HepG2 (cell line): ENCODE measurements around the gene MED23. TPM values are rescaled to one million over a fixed set of nuclear protein-coding genes. Genes with fewer than 3 reads are reported as not detected.
A peak's percentile ranks its signal among the peaks of the same experiment; 100 is the strongest.

Experiments used
- ATRX ChIP-seq: sonication (generic); formaldehyde crosslinking; IDR thresholded peaks from 2 replicates; pipeline ENCODE4 v1.4.0; 2020; ENCODE audit warnings: missing genetic modification reagents, borderline replicate concordance
- BRD4 ChIP-seq: sonication (generic); formaldehyde crosslinking; IDR thresholded peaks from 2 replicates; pipeline ENCODE4 v1.4.0; 2020; ENCODE audit warnings: missing genetic modification reagents
- LCORL ChIP-seq, 2 experiments: fragments of 450-650 bp in 1 of 2; sonication (generic) in 1 of 2; formaldehyde crosslinking in 1 of 2; IDR thresholded peaks; 2 replicates each; pipeline versions ENCODE4 v1.5.0 to v1.6.1; 2017 to 2020; ENCODE audit warnings: antibody characterized with exemption in 1 of 2, missing genetic modification reagents in 1 of 2
- MYC ChIP-seq: sonication (generic); formaldehyde crosslinking; IDR thresholded peaks from 2 replicates; pipeline ENCODE4 v1.9.0; 2021; ENCODE audit warnings: missing genetic modification reagents, borderline replicate concordance
- NR2F2 ChIP-seq: IDR thresholded peaks from 2 replicates; pipeline ENCODE4 v1.6.1; 2012; ENCODE audit warnings: low read depth, inconsistent platforms, borderline replicate concordance
- RCOR2 ChIP-seq: IDR thresholded peaks from 2 replicates; pipeline ENCODE4 v1.6.1; 2016; ENCODE audit warnings: missing biosample characterization, missing genetic modification reagents
- SUZ12 ChIP-seq: fragments of 150-350 bp; IDR thresholded peaks from 2 replicates; pipeline ENCODE4 v1.6.1; 2014; ENCODE audit warnings: low read depth, low read length
- ZFP1 ChIP-seq: IDR thresholded peaks from 2 replicates; pipeline ENCODE4 v1.6.1; 2016
- ZMAT3 ChIP-seq: sonication (generic); formaldehyde crosslinking; conservative IDR thresholded peaks from 2 replicates; pipeline ENCODE4 v1.7.0; 2021; ENCODE audit warnings: missing genetic modification reagents
- ZNF260 ChIP-seq: sonication (generic); formaldehyde crosslinking; IDR thresholded peaks from 2 replicates; pipeline ENCODE4 v1.4.0; 2020; ENCODE audit warnings: missing genetic modification reagents, low read depth, mild to moderate bottlenecking, borderline replicate concordance
- ZNF484 ChIP-seq: sonication (generic); formaldehyde crosslinking; IDR thresholded peaks from 2 replicates; pipeline ENCODE4 v1.5.1; 2020; ENCODE audit warnings: mild to moderate bottlenecking, low read depth, missing genetic modification reagents, borderline replicate concordance
- ZNF660 ChIP-seq: sonication (generic); formaldehyde crosslinking; IDR thresholded peaks from 2 replicates; pipeline ENCODE4 v1.5.1; 2020; ENCODE audit warnings: mild to moderate bottlenecking, low read depth, missing genetic modification reagents, borderline replicate concordance
- ZNF737 ChIP-seq: sonication (generic); formaldehyde crosslinking; IDR thresholded peaks from 2 replicates; pipeline ENCODE4 v1.5.0; 2020; ENCODE audit warnings: missing genetic modification reagents, mild to moderate bottlenecking, borderline replicate concordance
- ZSCAN21 ChIP-seq: sonication (generic); formaldehyde crosslinking; IDR thresholded peaks from 2 replicates; pipeline ENCODE4 v1.8.0; 2022; ENCODE audit warnings: mild to moderate bottlenecking, missing genetic modification reagents, moderate library complexity, borderline replicate concordance
- polyA plus RNA-seq, 8 experiments: library from polyadenylated mRNA; depleted of rRNA in 3 of 8; stranded (reverse) in 7 of 8; unstranded in 1 of 8; fragments of >200 nt; fragmentation: Illumina TruSeq in 4 of 8; extraction: Trizol in 4 of 8; gene quantifications; 2 replicates each; pipeline versions ENCODE4 v1.2.1 to v1.2.3, GENCODE V29; 2011 to 2016; ENCODE audit warnings: low read depth in 4 of 8, missing spikeins in 1 of 8, mixed read lengths in 1 of 8; ENCODE audit not compliant: insufficient read depth in 1 of 8
- total RNA-seq, 5 experiments: library from RNA; depleted of rRNA; stranded (reverse); fragments of >200 nt; fragmentation: Illumina TruSeq; extraction: Trizol; gene quantifications; 2 replicates each; pipeline ENCODE4 v1.2.3, GENCODE V29; 2016; ENCODE audit warnings: low read depth in 1 of 5
- TF ChIP-seq, protein P1 (sequence below): sonication (generic); formaldehyde crosslinking; IDR thresholded peaks from 2 replicates; pipeline ENCODE4 v1.4.0; 2020; ENCODE audit warnings: missing genetic modification reagents, mild to moderate bottlenecking, borderline replicate concordance
- TF ChIP-seq, protein P2 (sequence below): sonication (generic); formaldehyde crosslinking; IDR thresholded peaks from 2 replicates; pipeline ENCODE4 v1.4.0; 2020; ENCODE audit warnings: mild to moderate bottlenecking, missing genetic modification reagents
- TF ChIP-seq, protein P3 (sequence below): sonication (generic); formaldehyde crosslinking; IDR thresholded peaks from 2 replicates; pipeline ENCODE4 v1.9.0; 2021; ENCODE audit warnings: missing genetic modification reagents, borderline replicate concordance
- TF ChIP-seq, protein P4 (sequence below): sonication (generic); formaldehyde crosslinking; IDR thresholded peaks from 2 replicates; pipeline ENCODE4 v1.8.0; 2022; ENCODE audit warnings: low read depth, missing genetic modification reagents
- TF ChIP-seq, protein P5 (sequence below): IDR thresholded peaks from 2 replicates; pipeline ENCODE4 v1.6.1; 2012; ENCODE audit warnings: inconsistent platforms
- TF ChIP-seq, protein P6 (sequence below): sonication (generic); formaldehyde crosslinking; conservative IDR thresholded peaks from 2 replicates; pipeline ENCODE4 v1.8.0; 2022; ENCODE audit warnings: mild to moderate bottlenecking, moderate library complexity, missing genetic modification reagents

Gene MED23
- total and polyA plus RNA-seq, 2 of the 13 experiments (the other 11 are each of a cell fraction or from before 2014, with no cell fraction given) = 34.9 to 50.5 TPM

DNA sequence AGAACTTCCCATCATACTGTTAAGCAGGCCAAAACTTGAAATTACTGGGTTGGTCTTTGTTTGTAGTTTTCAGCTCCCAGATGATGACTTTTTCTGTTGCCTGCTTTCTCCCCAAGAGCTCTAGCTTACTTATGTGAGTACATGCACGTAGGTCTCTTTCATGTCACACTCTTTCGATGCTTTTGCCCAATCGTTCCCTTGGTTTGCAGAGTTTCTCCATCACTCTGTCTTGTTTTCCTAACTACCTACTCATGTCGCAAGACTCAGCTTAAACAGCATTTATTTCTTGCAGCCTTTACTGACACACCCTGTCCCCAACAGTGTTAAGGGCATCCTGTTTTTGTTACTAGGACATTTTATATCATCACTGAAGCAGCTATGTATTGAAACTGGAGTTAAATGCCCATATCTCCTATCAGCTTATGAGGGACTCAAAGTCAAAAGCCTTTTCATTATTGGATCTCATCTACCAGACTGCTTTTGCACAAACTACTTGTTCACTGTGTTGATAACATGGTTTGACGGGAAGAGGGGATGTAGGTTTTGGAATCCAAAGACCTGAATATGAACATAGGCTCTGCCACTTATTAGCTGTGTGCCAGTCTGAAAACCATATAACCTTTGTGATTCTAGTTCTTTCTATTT is 52.1 kb downstream of the MED23 start (continued):
- TF ChIP-seq, protein P1, sequence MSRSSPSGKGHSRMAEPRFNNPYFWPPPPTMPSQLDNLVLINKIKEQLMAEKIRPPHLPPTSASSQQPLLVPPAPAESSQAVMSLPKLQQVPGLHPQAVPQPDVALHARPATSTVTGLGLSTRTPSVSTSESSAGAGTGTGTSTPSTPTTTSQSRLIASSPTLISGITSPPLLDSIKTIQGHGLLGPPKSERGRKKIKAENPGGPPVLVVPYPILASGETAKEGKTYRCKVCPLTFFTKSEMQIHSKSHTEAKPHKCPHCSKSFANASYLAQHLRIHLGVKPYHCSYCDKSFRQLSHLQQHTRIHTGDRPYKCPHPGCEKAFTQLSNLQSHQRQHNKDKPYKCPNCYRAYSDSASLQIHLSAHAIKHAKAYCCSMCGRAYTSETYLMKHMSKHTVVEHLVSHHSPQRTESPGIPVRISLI (CRISPR knock-in tag) = no peak
- TF ChIP-seq, protein P2, sequence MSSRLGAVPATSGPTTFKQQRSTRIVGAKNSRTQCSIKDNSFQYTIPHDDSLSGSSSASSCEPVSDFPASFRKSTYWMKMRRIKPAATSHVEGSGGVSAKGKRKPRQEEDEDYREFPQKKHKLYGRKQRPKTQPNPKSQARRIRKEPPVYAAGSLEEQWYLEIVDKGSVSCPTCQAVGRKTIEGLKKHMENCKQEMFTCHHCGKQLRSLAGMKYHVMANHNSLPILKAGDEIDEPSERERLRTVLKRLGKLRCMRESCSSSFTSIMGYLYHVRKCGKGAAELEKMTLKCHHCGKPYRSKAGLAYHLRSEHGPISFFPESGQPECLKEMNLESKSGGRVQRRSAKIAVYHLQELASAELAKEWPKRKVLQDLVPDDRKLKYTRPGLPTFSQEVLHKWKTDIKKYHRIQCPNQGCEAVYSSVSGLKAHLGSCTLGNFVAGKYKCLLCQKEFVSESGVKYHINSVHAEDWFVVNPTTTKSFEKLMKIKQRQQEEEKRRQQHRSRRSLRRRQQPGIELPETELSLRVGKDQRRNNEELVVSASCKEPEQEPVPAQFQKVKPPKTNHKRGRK (CRISPR knock-in tag) = no peak; the same call in 1 of the 2 replicates
- TF ChIP-seq SUZ12 = no peak
- TF ChIP-seq ZSCAN21 (CRISPR knock-in tag) = no peak; the same call in 1 of the 2 replicates
- TF ChIP-seq, protein P3, sequence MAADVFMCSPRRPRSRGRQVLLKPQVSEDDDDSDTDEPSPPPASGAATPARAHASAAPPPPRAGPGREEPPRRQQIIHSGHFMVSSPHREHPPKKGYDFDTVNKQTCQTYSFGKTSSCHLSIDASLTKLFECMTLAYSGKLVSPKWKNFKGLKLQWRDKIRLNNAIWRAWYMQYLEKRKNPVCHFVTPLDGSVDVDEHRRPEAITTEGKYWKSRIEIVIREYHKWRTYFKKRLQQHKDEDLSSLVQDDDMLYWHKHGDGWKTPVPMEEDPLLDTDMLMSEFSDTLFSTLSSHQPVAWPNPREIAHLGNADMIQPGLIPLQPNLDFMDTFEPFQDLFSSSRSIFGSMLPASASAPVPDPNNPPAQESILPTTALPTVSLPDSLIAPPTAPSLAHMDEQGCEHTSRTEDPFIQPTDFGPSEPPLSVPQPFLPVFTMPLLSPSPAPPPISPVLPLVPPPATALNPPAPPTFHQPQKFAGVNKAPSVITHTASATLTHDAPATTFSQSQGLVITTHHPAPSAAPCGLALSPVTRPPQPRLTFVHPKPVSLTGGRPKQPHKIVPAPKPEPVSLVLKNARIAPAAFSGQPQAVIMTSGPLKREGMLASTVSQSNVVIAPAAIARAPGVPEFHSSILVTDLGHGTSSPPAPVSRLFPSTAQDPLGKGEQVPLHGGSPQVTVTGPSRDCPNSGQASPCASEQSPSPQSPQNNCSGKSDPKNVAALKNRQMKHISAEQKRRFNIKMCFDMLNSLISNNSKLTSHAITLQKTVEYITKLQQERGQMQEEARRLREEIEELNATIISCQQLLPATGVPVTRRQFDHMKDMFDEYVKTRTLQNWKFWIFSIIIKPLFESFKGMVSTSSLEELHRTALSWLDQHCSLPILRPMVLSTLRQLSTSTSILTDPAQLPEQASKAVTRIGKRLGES = no peak
- TF ChIP-seq, protein P4, sequence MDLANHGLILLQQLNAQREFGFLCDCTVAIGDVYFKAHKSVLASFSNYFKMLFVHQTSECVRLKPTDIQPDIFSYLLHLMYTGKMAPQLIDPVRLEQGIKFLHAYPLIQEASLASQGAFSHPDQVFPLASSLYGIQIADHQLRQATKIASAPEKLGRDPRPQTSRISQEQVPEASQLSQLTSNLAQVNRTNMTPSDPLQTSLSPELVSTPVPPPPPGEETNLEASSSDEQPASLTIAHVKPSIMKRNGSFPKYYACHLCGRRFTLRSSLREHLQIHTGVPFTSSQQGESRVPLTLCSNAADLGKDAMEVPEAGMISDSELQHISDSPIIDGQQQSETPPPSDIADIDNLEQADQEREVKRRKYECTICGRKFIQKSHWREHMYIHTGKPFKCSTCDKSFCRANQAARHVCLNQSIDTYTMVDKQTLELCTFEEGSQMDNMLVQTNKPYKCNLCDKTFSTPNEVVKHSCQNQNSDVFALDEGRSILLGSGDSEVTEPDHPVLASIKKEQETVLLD (CRISPR knock-in tag) = no peak
- TF ChIP-seq ZFP1 (CRISPR knock-in tag) = peak; percentile 58; the same call in 1 of the 2 replicates
- TF ChIP-seq ZNF260 (CRISPR knock-in tag) = no peak
- no peak for TF ChIP-seq LCORL (IDR thresholded peaks at IDR 0.05)
- TF ChIP-seq LCORL (CRISPR knock-in tag; IDR thresholded peaks at IDR 0.05) = peak; percentile 88
- no peak for TF ChIP-seq ZNF737 (CRISPR knock-in tag)
- no peak for TF ChIP-seq MYC
- no peak for TF ChIP-seq ZNF484
- peak; percentile 26; the same call in 1 of the 2 replicates for TF ChIP-seq NR2F2
- TF ChIP-seq, protein P5, sequence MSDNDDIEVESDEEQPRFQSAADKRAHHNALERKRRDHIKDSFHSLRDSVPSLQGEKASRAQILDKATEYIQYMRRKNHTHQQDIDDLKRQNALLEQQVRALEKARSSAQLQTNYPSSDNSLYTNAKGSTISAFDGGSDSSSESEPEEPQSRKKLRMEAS = peak; percentile 60
- TF ChIP-seq ZMAT3 (CRISPR knock-in tag) = no peak
- TF ChIP-seq, protein P6, sequence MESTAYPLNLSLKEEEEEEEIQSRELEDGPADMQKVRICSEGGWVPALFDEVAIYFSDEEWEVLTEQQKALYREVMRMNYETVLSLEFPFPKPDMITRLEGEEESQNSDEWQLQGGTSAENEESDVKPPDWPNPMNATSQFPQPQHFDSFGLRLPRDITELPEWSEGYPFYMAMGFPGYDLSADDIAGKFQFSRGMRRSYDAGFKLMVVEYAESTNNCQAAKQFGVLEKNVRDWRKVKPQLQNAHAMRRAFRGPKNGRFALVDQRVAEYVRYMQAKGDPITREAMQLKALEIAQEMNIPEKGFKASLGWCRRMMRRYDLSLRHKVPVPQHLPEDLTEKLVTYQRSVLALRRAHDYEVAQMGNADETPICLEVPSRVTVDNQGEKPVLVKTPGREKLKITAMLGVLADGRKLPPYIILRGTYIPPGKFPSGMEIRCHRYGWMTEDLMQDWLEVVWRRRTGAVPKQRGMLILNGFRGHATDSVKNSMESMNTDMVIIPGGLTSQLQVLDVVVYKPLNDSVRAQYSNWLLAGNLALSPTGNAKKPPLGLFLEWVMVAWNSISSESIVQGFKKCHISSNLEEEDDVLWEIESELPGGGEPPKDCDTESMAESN (CRISPR knock-in tag) = 0 out of 2 replicates have a peak, but pooled peaks have one; percentile 34
- TF ChIP-seq ZNF660 (CRISPR knock-in tag) = no peak
- TF ChIP-seq ATRX (CRISPR knock-in tag) = no peak
- TF ChIP-seq BRD4 = 0 out of 2 replicates have a peak, but pooled peaks have one; percentile 41
- TF ChIP-seq RCOR2 = peak; percentile 88
